Skeletal muscle tissue (tissue), 4 donors: ENCODE measurements around the gene DNAJB8. TPM values are rescaled to one million over a fixed set of nuclear protein-coding genes. Genes with fewer than 3 reads are reported as not detected.

Experiments used
- H3K27ac ChIP-seq: one replicate; pipeline ENCODE4 v1.7.0; 2013; ENCODE audit warnings: mild to moderate bottlenecking, low read depth, low read length, inconsistent platforms
- H3K27me3 ChIP-seq, 3 donors: one replicate each; pipeline ENCODE4 v1.7.0; 2013; ENCODE audit warnings: low read length in 3 of 3; ENCODE audit not compliant: control insufficient read depth in 3 of 3, insufficient read depth in 3 of 3
- H3K36me3 ChIP-seq, 3 donors: one replicate each; pipeline ENCODE4 v1.7.0; 2013; ENCODE audit warnings: low read length in 3 of 3; ENCODE audit not compliant: control insufficient read depth in 3 of 3, insufficient read depth in 3 of 3
- H3K4me1 ChIP-seq, 3 donors: one replicate each; pipeline ENCODE4 v1.7.0; 2013; ENCODE audit warnings: low read length in 3 of 3, mild to moderate bottlenecking in 3 of 3; ENCODE audit not compliant: control insufficient read depth in 3 of 3, insufficient read depth in 3 of 3
- H3K4me3 ChIP-seq, 3 donors: one replicate each; pipeline ENCODE4 v1.7.0; 2013; ENCODE audit warnings: low read length in 3 of 3
- H3K9ac ChIP-seq, 3 donors: one replicate each; pipeline ENCODE4 v1.7.0; 2013; ENCODE audit warnings: low read length in 3 of 3, mild to moderate bottlenecking in 3 of 3, moderate library complexity in 2 of 3, low read depth in 1 of 3
- H3K9me3 ChIP-seq, 3 donors: one replicate each; pipeline ENCODE4 v1.7.0; 2013; ENCODE audit warnings: low read length in 3 of 3; ENCODE audit not compliant: control insufficient read depth in 3 of 3
- total RNA-seq: library from RNA; depleted of rRNA; stranded (reverse); fragments of >200 nt; gene quantifications from one replicate; pipeline ENCODE4 v1.2.3, GENCODE V29; 2014
- donor health status: Osteomylitis.

DNAJB8 gene
- total RNA-seq, 1 donor from 2014 or later = not detected

DNA sequence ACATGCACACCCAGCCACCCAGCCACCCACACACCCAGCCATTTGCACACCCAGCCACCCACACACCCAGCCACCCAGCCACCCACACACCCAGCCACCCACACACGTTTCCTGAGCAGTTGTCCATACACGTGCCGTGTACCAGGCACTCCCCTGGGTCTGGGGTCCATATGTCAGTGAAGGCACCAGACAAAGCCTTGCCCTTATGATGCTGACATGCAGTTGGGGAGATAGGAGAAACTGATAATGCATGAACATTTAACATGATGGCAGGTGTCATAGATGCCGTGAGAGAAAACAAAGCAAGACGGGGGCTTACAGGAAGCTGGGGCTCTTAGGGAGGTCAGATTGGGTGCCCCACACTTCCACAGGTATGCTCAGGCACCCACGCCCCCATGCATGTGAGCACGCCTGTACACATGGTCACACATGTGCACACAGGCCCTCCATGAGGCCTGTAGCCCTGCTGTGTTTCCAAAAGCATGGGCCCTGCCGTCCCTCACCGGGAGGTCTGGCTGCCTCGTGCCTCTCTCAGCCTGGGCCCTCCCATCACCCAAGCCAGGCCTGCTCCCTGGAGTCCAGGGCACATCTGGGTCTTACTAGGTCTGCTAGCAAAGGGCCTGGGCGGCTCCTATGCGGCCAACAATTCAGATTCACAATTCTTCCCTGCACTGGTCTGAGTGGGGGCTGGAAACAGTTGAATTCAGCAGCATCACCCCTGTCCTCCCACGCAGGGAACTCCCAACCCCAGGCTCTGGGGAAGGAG is 3.6 kb upstream of the DNAJB8 start:
- no peaks in the 10 kb centered on the region for H3K36me3 ChIP-seq

DNA sequence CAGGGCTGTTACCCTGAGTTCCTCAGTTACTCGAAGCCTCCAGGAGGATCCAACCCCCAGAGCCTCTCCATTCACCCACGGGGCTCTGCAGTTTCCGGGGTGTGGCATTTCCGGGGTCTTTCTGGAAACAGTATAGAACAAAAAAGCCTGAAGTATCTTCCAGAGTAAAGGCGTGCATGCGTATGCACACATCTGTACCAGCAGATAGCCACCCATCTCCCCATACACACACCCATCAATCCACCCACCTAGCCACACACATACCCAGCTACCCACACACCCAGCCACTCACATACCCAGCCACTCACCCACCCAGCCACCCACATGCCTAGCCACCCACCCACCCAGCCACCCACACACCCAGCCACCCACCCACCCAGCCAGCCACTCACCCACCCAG is 2.9 kb upstream of the DNAJB8 start:
- no peaks in the 10 kb centered on the region for H3K9me3 ChIP-seq
- H3K4me1 ChIP-seq = no peaks in the 10 kb centered on the region
- H3K27me3 ChIP-seq = peaks cover 19 to 69% (median 59%) of the 10 kb centered on the region in 3 donors
- no peak overlapping the region for H3K27ac ChIP-seq
- no peak overlapping the region for H3K9ac ChIP-seq
- no peaks in the 10 kb centered on the region for H3K36me3 ChIP-seq
- H3K4me3 ChIP-seq = no peak overlapping the region

More for the DNA sequence above, 3.6 kb upstream of the DNAJB8 start:
- Histone ChIP-seq H3K9me3 (no peaks in the 10 kb centered on the region), H3K27ac (no peak overlapping the region), H3K4me1 (no peaks in the 10 kb centered on the region), H3K27me3 (peaks cover 21 to 71% (median 63%) of the 10 kb centered on the region in 3 donors), H3K9ac (no peak overlapping the region), H3K4me3 (no peak overlapping the region)

DNA sequence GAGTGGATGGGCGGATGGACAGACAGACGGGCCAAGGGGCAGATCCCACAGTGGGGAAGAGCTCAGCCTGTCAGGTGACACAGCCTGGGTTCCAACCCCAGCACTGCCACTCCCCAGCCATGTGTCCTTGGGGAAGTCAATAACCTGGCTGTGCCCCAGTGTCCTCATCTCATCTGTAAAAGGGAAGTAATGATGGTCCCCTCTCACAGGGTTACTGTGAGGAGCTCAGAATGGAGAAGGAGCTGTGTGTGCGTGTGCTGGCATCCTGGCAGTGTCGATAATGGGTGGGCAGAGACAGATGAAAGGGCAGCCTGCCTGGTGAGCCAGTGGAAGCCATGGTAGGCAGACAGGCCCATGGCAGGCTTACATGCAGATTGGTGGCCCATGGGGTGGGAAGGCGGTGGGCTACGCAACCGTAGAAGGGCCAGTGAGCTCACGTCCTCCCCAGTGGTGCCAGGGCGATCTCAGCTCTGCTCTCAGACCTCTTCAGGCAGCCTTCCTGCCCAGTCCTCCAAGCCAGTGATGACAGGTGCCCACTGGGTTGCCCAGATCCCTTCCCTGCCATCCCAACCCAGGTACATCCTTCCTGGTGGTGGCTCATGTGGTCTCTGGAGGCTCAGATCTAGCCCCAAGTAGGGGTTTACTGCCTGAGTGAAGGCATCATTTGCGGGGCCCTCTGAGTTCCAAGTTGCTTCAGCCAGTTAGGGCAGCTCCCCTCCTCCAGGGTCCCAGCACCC is 2.3 kb upstream of the DNAJB8 start:
- no peak overlapping the region for H3K27ac ChIP-seq
- no peak overlapping the region for H3K4me3 ChIP-seq
- H3K9me3 ChIP-seq = no peaks in the 10 kb centered on the region
- H3K9ac ChIP-seq = no peak overlapping the region
- H3K4me1 ChIP-seq = no peaks in the 10 kb centered on the region
- no peaks in the 10 kb centered on the region for H3K36me3 ChIP-seq
- H3K27me3 ChIP-seq = peaks cover 19 to 68% (median 59%) of the 10 kb centered on the region in 3 donors

DNA sequence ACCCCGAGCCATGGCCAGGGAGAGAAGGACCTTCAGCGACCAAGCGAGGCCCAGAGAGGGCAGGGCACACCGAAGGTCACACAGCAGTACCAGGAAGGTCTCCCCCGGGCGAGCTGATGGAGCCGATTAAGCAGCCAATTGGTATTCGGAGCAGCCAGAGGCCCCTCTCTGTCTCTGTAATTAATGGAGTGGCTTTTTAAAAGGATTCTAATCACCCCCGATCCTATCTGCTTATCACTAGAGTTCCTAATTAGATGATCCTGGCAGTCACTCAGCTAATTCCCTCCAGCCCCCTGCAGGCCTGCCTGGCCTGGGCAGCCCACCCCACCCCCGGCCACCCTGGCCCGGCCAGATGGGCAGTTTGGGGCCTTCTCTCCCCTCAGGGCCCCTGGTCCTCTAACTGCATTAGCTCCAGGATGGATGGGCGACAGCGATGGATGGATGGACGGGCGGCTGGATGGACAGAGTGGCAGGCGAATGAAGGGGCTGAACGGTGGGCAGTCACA is 1.6 kb upstream of the DNAJB8 start:
- H3K27ac ChIP-seq = no peak overlapping the region
- no peaks in the 10 kb centered on the region for H3K36me3 ChIP-seq
- H3K27me3 ChIP-seq = peaks cover 19 to 68% (median 64%) of the 10 kb centered on the region in 3 donors
- H3K4me1 ChIP-seq = no peaks in the 10 kb centered on the region
- no peaks in the 10 kb centered on the region for H3K9me3 ChIP-seq
- H3K4me3 ChIP-seq = no peak overlapping the region
- H3K9ac ChIP-seq = no peak overlapping the region

DNA sequence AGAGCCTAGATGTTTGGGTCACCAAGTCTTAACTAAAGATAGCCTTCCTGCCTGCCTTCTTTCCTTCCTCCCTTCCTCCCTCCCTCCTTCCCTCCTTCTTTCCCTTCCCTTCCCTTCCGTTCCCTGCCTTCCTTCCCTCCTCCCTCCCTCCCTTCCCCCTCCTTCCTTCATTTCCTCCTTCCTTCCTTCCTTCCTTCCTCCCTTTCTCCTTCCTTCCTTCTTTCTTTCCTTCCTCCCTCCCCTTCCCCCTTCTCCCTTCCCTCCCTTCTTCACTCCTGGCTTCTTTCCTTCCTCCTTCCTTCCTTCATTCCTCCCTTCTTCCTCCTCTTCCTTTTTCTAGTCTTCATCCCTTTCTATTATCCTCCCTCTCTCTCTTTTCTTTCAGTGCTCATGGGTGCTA is 2.0 kb downstream of the DNAJB8 start:
- Histone ChIP-seq H3K27me3 (peaks cover 16 to 46% (median 37%) of the 10 kb centered on the region in 3 donors), H3K27ac (no peak overlapping the region), H3K9ac (no peak overlapping the region), H3K4me3 (no peak overlapping the region), H3K4me1 (no peaks in the 10 kb centered on the region), H3K9me3 (no peaks in the 10 kb centered on the region), H3K36me3 (no peaks in the 10 kb centered on the region)

DNA sequence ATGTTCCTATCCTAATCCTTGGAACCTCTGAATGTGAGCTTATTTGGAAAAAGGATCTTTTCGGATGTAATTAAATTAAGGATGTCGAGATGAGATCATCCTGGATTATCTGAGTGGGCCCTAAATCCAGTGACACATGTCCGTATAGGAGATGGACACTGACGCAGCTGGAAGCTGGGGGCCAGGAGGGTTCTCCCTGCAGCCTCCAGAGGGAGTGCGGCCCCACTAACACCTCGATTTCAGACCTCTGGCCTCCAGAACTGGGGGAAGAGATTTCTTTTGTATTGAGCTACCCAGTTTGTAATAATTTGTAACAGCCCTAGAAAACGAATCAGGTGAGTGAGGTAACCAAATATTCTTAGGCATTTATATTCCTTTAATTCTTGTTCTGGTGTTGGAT is 2.5 kb downstream of the DNAJB8 start:
- H3K36me3 ChIP-seq = no peaks in the 10 kb centered on the region
- H3K27ac ChIP-seq = no peak overlapping the region
- H3K4me3 ChIP-seq = no peak overlapping the region
- no peaks in the 10 kb centered on the region for H3K9me3 ChIP-seq
- no peaks in the 10 kb centered on the region for H3K4me1 ChIP-seq
- H3K27me3 ChIP-seq = peaks cover 16 to 45% (median 34%) of the 10 kb centered on the region in 3 donors
- H3K9ac ChIP-seq = no peak overlapping the region

DNA sequence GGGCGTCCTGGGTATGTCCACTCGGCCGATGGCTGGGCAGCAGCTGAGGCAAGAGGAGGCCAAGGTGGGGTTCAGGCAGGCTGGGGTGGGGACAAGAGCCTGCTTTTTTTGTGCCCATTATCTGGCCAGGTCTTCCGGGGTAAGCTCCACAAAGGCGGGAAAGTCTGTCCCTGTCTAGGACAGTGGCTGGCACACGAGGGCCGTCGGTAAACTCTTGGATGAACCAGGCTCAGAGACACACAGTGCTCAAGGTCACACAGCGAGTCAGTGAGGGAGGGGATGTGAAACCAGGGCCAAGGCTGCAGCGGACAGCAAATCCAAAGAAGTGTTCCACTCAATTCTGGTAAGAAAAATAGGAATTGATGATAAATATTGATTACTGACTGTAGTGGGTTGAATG is 2.9 kb downstream of the DNAJB8 start:
- no peak overlapping the region for H3K9ac ChIP-seq
- H3K36me3 ChIP-seq = no peaks in the 10 kb centered on the region
- H3K27me3 ChIP-seq = peaks cover 12 to 45% (median 30%) of the 10 kb centered on the region in 3 donors
- no peak overlapping the region for H3K27ac ChIP-seq
- no peak overlapping the region for H3K4me3 ChIP-seq
- no peaks in the 10 kb centered on the region for H3K9me3 ChIP-seq
- H3K4me1 ChIP-seq = no peaks in the 10 kb centered on the region

DNA sequence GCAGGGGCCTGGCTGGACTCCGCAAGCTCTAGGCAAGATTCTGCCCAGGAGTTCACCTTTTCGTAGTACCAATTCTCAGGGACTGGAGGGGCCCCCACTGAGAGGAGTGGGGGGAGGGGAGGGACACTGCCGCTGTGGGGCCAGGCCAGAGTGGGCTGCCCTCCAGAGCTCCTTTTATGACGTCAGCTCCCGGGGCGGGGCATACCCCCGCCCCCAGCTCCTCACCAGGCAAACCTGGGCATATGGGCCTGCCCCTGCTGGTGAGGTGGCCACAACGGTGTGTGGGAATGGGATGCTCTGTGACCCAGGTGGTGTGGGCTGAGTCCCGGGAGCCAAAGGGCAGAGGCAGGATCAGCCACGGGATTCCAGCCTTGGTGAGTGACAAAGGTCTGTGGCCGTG is 3.3 kb downstream of the DNAJB8 start:
- Histone ChIP-seq H3K36me3 (no peaks in the 10 kb centered on the region), H3K27me3 (peaks cover 12 to 43% (median 28%) of the 10 kb centered on the region in 3 donors), H3K9ac (no peak overlapping the region), H3K4me1 (no peaks in the 10 kb centered on the region), H3K4me3 (no peak overlapping the region), H3K9me3 (no peaks in the 10 kb centered on the region), H3K27ac (no peak overlapping the region)

DNA sequence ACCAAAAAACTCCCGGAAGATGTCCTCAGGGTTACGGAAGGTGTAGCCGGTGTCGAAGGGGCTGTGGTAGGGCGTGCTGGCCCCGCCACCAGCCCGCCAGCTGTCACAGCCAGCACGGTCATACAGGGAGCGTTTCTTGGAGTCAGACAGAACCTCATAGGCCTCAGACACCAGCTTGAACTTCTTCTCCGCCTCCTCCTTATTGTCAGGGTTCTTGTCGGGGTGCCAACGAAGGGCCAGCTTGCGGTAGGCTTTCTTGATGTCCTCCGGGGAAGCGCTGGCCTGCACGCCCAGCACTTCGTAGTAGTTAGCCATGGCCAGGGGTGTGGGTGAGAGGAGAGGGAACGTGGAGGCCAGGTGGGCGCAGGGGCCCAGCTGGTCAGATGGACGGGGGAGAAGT is 3.8 kb downstream of the DNAJB8 start:
- Histone ChIP-seq H3K4me1 (no peaks in the 10 kb centered on the region), H3K36me3 (no peaks in the 10 kb centered on the region), H3K27me3 (peaks cover 12 to 42% (median 28%) of the 10 kb centered on the region in 3 donors), H3K9ac (no peak overlapping the region), H3K27ac (no peak overlapping the region), H3K4me3 (no peak overlapping the region), H3K9me3 (no peaks in the 10 kb centered on the region)

DNA sequence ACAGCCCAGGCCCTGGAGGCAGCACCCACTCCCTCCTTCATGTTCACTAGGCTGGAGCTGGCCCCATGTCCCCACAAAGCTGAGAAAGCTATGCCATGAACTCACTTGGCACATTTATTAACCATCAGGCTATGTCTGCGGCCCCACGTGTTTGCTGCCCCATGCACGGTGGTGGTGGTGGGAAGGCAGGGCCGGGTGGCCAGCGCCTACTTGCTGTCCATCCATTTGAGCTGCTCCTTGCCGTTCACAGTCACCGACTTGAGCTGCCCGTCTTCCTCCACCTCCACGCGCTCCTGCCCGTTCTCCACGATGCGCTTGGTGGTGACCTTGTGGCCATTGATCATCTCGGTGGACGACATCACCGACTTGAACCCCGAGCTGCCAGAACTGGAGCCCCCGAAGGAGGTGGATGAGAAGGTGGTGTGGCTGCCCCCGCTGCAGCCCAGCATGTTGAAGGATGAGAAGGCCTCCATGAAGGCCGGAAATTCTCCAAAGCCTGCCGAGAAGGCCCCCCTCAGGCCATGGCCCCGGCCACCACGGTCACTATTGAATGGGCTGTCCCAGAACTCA is 4.3 kb downstream of the DNAJB8 start:
- Histone ChIP-seq H3K36me3 (no peaks in the 10 kb centered on the region), H3K27ac (no peak overlapping the region), H3K27me3 (peaks cover 12 to 45% (median 27%) of the 10 kb centered on the region in 3 donors), H3K9ac (no peak overlapping the region), H3K4me3 (no peak overlapping the region), H3K4me1 (no peaks in the 10 kb centered on the region), H3K9me3 (no peaks in the 10 kb centered on the region)
